Kidney (tissue), 14 donors: Measurements from ENCODE around the gene DPP6. TPM values are rescaled to one million over a fixed set of nuclear protein-coding genes. Genes with fewer than 3 reads are reported as not detected.
A peak's percentile ranks its signal among the peaks of the same experiment; 100 is the strongest.

Experiments used
- DNase-seq, 5 donors: peaks; one replicate each; pipeline ENCODE4 v3.0.0-alpha.2; 2013 to 2020
- FAIRE-seq: peaks from 2 replicates; lab custom pipeline; 2012; peaks lifted over from hg19 to GRCh38; lab: Jason Lieb, UNC
- H3K27ac ChIP-seq, 2 donors: one replicate each; pipeline ENCODE4 v1.7.0; 2013; ENCODE audit warnings: low read depth in 2 of 2, low read length in 2 of 2, inconsistent platforms in 1 of 2
- H3K27me3 ChIP-seq: one replicate; pipeline ENCODE4 v1.7.1; 2013; ENCODE audit warnings: low read length, inconsistent platforms; ENCODE audit not compliant: control insufficient read depth, insufficient read depth
- H3K36me3 ChIP-seq, 3 donors: one replicate each; pipeline versions ENCODE4 v1.7.0 to v1.7.1; 2013; ENCODE audit warnings: low read length in 3 of 3, control low read depth in 1 of 3, inconsistent platforms in 1 of 3; ENCODE audit not compliant: insufficient read depth in 3 of 3, control insufficient read depth in 2 of 3
- H3K4me1 ChIP-seq, 3 donors: one replicate each; pipeline versions ENCODE4 v1.7.0 to v1.7.1; 2013; ENCODE audit warnings: low read length in 3 of 3, inconsistent platforms in 1 of 3, low read depth in 1 of 3; ENCODE audit not compliant: control insufficient read depth in 2 of 3, insufficient read depth in 2 of 3
- H3K4me3 ChIP-seq, 3 donors: one replicate each; pipeline versions ENCODE4 v1.7.0 to v1.8.1; 2013; ENCODE audit warnings: low read length in 3 of 3, control low read depth in 1 of 3, inconsistent platforms in 1 of 3
- H3K9ac ChIP-seq, 3 donors: one replicate each; pipeline versions ENCODE4 v1.7.0 to v1.7.1; 2013; ENCODE audit warnings: low read length in 3 of 3, control low read depth in 1 of 3, inconsistent platforms in 1 of 3
- H3K9me3 ChIP-seq, 3 donors: one replicate each; pipeline versions ENCODE4 v1.7.0 to v1.7.1; 2013; ENCODE audit warnings: low read length in 3 of 3, control low read depth in 1 of 3, inconsistent platforms in 1 of 3; ENCODE audit not compliant: control insufficient read depth in 2 of 3, insufficient read depth in 1 of 3
- intact Hi-C: fragments of 100-400 bp; cut with DNase I; formaldehyde crosslinking; loops from one replicate; pipeline ENCODE4 v1.11.1; 2022
- polyA plus RNA-seq: library from polyadenylated mRNA; stranded (reverse); fragments of 350-450 nt; fragmentation: Illumina TruSeq; extraction: RNeasy Lipid Tissue Mini Kit (QIAGEN cat#74804); gene quantifications from one replicate; pipeline ENCODE4 v1.2.3, GENCODE V29; 2014; ENCODE audit warnings: low read depth, low replicate concordance; ENCODE audit not compliant: insufficient read depth
- total RNA-seq: library from RNA; stranded (reverse); fragmentation: NEBNext Ultra II Directional; extraction: Animal tissue kit (Norgen Biotek cat#: 25700); gene quantifications from one replicate; pipeline ENCODE4 v1.2.1, GENCODE V29; 2021
- TF ChIP-seq, protein P1 (sequence below): IDR thresholded peaks from 3 replicates; pipeline ENCODE4 v1.5.1; 2012; ENCODE audit warnings: mild to moderate bottlenecking, moderate library complexity, borderline replicate concordance; ENCODE audit not compliant: insufficient read depth; ENCODE audit errors: extremely low read depth
- donor health status: control.
- donor health status: control.
- donor health status: control.
- donor health status: control.
- donor health status: control.
- donor health status: DM: yes; HTN: yes; CAD: no.
- donor health status: Normal renal cell carcinoma (clear cell type).

Gene DPP6
- total and polyA plus RNA-seq, 2 donors from 2014 or later: 1.8 to 6.9 TPM

DNA sequence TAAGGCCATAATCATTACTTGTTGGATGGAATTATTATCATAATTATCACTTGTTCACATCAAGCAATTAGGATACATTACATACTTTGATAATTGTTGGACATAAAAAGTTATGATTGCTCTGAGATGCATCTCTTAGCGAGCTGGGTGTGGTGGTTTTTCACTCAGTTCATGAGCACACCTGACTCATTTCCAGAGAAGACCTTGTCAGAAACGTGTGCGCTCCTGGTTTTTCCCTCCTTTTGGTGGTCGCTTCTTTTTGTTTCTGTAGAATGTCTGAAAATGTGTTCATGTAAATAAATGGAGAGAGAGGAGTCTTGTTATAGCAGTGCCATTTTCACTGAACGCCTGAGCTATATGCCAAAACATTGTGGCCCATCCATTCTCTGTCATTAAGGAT lies 809.4 kb downstream of the DPP6 start:
- Histone ChIP-seq H3K27ac (no peak overlapping the region), H3K9me3 (no peaks in the 10 kb centered on the region), H3K36me3 (no peaks in the 10 kb centered on the region), H3K4me3 (no peak overlapping the region), H3K9ac (no peak overlapping the region), H3K4me1 (peaks cover 0 to 11% (median 5%) of the 10 kb centered on the region in 3 donors), H3K27me3 (no peaks in the 10 kb centered on the region)
- TF ChIP-seq, protein P1, sequence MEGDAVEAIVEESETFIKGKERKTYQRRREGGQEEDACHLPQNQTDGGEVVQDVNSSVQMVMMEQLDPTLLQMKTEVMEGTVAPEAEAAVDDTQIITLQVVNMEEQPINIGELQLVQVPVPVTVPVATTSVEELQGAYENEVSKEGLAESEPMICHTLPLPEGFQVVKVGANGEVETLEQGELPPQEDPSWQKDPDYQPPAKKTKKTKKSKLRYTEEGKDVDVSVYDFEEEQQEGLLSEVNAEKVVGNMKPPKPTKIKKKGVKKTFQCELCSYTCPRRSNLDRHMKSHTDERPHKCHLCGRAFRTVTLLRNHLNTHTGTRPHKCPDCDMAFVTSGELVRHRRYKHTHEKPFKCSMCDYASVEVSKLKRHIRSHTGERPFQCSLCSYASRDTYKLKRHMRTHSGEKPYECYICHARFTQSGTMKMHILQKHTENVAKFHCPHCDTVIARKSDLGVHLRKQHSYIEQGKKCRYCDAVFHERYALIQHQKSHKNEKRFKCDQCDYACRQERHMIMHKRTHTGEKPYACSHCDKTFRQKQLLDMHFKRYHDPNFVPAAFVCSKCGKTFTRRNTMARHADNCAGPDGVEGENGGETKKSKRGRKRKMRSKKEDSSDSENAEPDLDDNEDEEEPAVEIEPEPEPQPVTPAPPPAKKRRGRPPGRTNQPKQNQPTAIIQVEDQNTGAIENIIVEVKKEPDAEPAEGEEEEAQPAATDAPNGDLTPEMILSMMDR: no peak
- FAIRE-seq (no peak), DNase-seq (no peak)
- intact Hi-C loops: no loop called here

DNA sequence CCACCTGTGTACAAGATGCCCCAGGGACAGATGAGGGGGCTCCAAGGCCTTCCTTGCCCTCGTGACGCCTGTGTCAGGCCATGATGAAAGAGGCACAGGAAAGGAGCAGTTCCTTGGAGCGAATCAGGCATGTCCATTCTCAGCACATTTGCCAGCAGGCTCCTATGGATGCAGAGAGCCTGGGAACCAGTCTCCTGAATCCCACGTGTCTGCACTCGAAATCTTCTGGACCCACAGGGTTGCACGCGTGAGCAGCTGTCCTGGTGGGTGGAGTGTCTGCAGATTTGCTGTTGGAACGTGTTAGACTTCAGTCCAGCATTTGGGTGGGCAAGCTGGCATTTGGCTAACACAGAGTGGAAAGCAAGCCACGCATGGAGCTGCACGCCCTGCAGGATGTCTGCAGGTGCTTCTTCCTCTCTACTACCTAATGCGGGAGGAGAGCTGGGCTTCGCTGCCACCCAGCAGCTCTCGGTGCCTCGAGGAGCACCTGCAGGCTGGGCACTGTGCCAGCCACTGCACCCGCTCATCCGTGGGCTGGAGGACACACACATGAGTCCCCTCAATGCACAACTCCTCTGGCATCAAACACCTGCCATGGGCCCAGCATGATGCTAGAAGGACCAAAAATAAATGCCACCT lies 810.1 kb downstream of the DPP6 start:
- peaks cover 0 to 9% (median 5%) of the 10 kb centered on the region in 3 donors for H3K4me1 ChIP-seq
- H3K9ac ChIP-seq: no peak overlapping the region
- no peaks in the 10 kb centered on the region for H3K27me3 ChIP-seq
- TF ChIP-seq, protein P1: no peak
- FAIRE-seq (no peak), DNase-seq (no peak)
- H3K27ac ChIP-seq: no peak overlapping the region
- no peaks in the 10 kb centered on the region for H3K9me3 ChIP-seq
- H3K4me3 ChIP-seq: no peak overlapping the region
- intact Hi-C loops: no loop called here
- no peaks in the 10 kb centered on the region for H3K36me3 ChIP-seq

DNA sequence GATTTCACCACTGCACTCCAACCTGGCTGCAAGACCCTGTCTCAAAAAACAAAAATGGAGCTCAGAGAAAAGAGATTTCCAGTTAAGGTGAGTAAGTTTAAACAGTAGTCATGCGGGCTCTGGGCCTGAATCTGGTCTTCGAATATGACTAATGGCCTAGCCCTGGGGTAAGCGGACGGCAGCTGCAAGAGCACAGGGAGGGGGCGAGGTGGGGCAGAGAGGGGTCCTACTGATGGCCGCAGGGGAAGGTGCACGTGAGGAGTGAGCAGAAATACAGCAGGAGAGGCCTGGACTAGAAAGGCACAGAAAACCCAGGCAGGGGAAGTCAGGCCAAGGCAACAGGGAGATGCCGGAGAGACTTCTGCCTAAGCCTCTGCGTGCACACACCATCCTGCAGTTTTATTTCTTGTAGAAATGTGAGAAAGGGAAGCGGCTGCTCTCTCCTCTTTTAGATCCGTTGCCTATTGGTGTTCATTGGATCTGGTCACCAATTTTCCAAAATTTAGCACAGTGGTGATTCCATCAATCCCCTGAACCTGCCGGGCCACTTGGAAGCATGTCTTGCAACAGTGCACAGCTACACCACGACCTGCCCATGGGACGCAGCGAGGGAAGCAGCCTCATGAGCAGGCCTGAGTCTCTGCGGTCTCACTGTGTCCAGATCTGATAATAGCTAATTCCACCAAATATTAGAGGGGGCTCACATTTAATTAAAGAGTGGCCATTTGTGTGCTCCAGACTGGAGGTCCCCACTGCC lies 811.7 kb downstream of the DPP6 start:
- Histone ChIP-seq H3K27me3 (no peaks in the 10 kb centered on the region), H3K4me1 (peaks cover 0 to 9% (median 5%) of the 10 kb centered on the region in 3 donors), H3K4me3 (no peak overlapping the region), H3K9ac (no peak overlapping the region), H3K27ac (no peak overlapping the region), H3K9me3 (no peaks in the 10 kb centered on the region), H3K36me3 (no peaks in the 10 kb centered on the region)
- FAIRE-seq (no peak), DNase-seq (peak in 2 of 5 donors; percentile 28 to 49)
- intact Hi-C loops: no loop called here
- TF ChIP-seq, protein P1: no peak
